Endothelial cell of umbilical vein (primary cell): ENCODE results near the gene AOC2.

Source experiments
- CTCF ChIP-seq, 2 donors: IDR thresholded peaks; 1 replicate in 1 of 2; 2 replicates in 1 of 2; pipeline ENCODE4 v1.5.1; 2011; ENCODE audit warnings: low read length in 2 of 2, mild to moderate bottlenecking in 2 of 2, moderate library complexity in 2 of 2, control low read depth in 1 of 2, inconsistent platforms in 1 of 2, low read depth in 1 of 2; ENCODE audit not compliant: insufficient read depth in 1 of 2; ENCODE audit errors: extremely low read depth in 1 of 2
- EZH2 ChIP-seq: IDR thresholded peaks from 2 replicates; pipeline ENCODE4 v1.6.1; 2012; ENCODE audit warnings: borderline replicate concordance, low read depth, mild to moderate bottlenecking, moderate library complexity, low read length, inconsistent platforms; ENCODE audit not compliant: severe bottlenecking
- FOS ChIP-seq: IDR thresholded peaks from 2 replicates; pipeline ENCODE4 v1.6.1; 2011; ENCODE audit warnings: mild to moderate bottlenecking, low read length, moderate library complexity, borderline replicate concordance; ENCODE audit not compliant: insufficient read depth
- MAX ChIP-seq: IDR thresholded peaks from 2 replicates; pipeline ENCODE4 v1.6.1; 2011; ENCODE audit not compliant: insufficient read depth, insufficient read length
- MYC ChIP-seq: IDR thresholded peaks from one replicate; pipeline ENCODE4 v1.6.1; 2011; ENCODE audit warnings: mild to moderate bottlenecking, low read depth, low read length
- POLR2A ChIP-seq: IDR thresholded peaks from 2 replicates; pipeline ENCODE4 v1.6.1; 2012; ENCODE audit warnings: low read depth, mild to moderate bottlenecking, control low read depth, low read length
- POLR2AphosphoS5 ChIP-seq: IDR thresholded peaks from 2 replicates; pipeline ENCODE4 v1.6.1; 2012; ENCODE audit warnings: low read depth, mild to moderate bottlenecking, control low read depth, low read length, moderate library complexity; ENCODE audit not compliant: insufficient read depth

- TF ChIP-seq MYC (no peak), POLR2AphosphoS5 (peak; percentile 80), CTCF (IDR thresholded peaks at IDR 0.05; ENCODE audit: extremely low read depth in 1 of 2, insufficient read depth in 1 of 2, low read depth in 1 of 2, low read length in 2 of 2) (no peak), POLR2A (peak; percentile 84), MAX (peak; percentile 53), EZH2 (no peak), FOS (no peak)
Observed at GRCh38 chr17:42798383-42799380, 45.7 kb upstream of the AOC2 start, which contains the start of the genes CNTD1 and COA3.
